ENCODE results near the gene USP31.

USP31 gene

GRCh38 chr16:23025692-23026307 lies 123.5 kb downstream of the USP31 start:
- Histone ChIP-seq H3K27ac (ENCODE audit: low read depth, low read length, poor library complexity, severe bottlenecking) (no peak overlapping the region), H3K4me3 (ENCODE audit: low read depth, low read length, poor library complexity, severe bottlenecking) (no peak overlapping the region), H3K79me2 (ENCODE audit: insufficient read depth, low read length) (no peaks in the 10 kb centered on the region), H4K20me1 (ENCODE audit: insufficient read depth, low read length) (no peaks in the 10 kb centered on the region), H3K9me2 (ENCODE audit: low read depth, low read length) (no peaks in the 10 kb centered on the region), H3K9me3 (ENCODE audit: low read length) (no peaks in the 10 kb centered on the region), H3K4me2 (ENCODE audit: low read length) (no peak overlapping the region), H2AFZ (ENCODE audit: low read length) (no peak overlapping the region), H3K9ac (ENCODE audit: low read length) (no peak overlapping the region), H3K4me1 (ENCODE audit: insufficient read depth, low read length, severe bottlenecking) (no peaks in the 10 kb centered on the region), H3K36me3 (ENCODE audit: insufficient read depth, low read length) (no peaks in the 10 kb centered on the region), H3F3A (ENCODE audit: insufficient read depth, low read length) (no peaks in the 10 kb centered on the region), H3K27me3 (ENCODE audit: insufficient read depth, low read length) (no peaks in the 10 kb centered on the region)
- TF ChIP-seq, protein P1, sequence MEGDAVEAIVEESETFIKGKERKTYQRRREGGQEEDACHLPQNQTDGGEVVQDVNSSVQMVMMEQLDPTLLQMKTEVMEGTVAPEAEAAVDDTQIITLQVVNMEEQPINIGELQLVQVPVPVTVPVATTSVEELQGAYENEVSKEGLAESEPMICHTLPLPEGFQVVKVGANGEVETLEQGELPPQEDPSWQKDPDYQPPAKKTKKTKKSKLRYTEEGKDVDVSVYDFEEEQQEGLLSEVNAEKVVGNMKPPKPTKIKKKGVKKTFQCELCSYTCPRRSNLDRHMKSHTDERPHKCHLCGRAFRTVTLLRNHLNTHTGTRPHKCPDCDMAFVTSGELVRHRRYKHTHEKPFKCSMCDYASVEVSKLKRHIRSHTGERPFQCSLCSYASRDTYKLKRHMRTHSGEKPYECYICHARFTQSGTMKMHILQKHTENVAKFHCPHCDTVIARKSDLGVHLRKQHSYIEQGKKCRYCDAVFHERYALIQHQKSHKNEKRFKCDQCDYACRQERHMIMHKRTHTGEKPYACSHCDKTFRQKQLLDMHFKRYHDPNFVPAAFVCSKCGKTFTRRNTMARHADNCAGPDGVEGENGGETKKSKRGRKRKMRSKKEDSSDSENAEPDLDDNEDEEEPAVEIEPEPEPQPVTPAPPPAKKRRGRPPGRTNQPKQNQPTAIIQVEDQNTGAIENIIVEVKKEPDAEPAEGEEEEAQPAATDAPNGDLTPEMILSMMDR (IDR thresholded peaks at IDR 0.05; ENCODE audit: low read length) = no peak
- TF ChIP-seq EZH2 (IDR thresholded peaks at IDR 0.05; ENCODE audit: borderline replicate concordance, low read length) = no peak

- no peak overlapping the region for H3K4me3 ChIP-seq (ENCODE audit: low read depth, low read length, poor library complexity, severe bottlenecking)
- no peaks in the 10 kb centered on the region for H3K36me3 ChIP-seq (ENCODE audit: insufficient read depth, low read length)
- no peaks in the 10 kb centered on the region for H3F3A ChIP-seq (ENCODE audit: insufficient read depth, low read length)
- H3K27me3 ChIP-seq (ENCODE audit: insufficient read depth, low read length) = no peaks in the 10 kb centered on the region
- H3K9me3 ChIP-seq (ENCODE audit: low read length) = no peaks in the 10 kb centered on the region
- TF ChIP-seq, protein P1 (IDR thresholded peaks at IDR 0.05; ENCODE audit: low read length) = no peak
- no peak for TF ChIP-seq EZH2 (IDR thresholded peaks at IDR 0.05; ENCODE audit: borderline replicate concordance, low read length)
- no peak overlapping the region for H3K4me2 ChIP-seq (ENCODE audit: low read length)
- no peaks in the 10 kb centered on the region for H3K4me1 ChIP-seq (ENCODE audit: insufficient read depth, low read length, severe bottlenecking)
- H2AFZ ChIP-seq (ENCODE audit: low read length) = no peak overlapping the region
- H3K9me2 ChIP-seq (ENCODE audit: low read depth, low read length) = no peaks in the 10 kb centered on the region
- no peaks in the 10 kb centered on the region for H3K79me2 ChIP-seq (ENCODE audit: insufficient read depth, low read length)
- no peak overlapping the region for H3K27ac ChIP-seq (ENCODE audit: low read depth, low read length, poor library complexity, severe bottlenecking)
- no peak overlapping the region for H3K9ac ChIP-seq (ENCODE audit: low read length)
- no peaks in the 10 kb centered on the region for H4K20me1 ChIP-seq (ENCODE audit: insufficient read depth, low read length)
Measured at GRCh38 chr16:23024044-23024443, 125.2 kb downstream of the USP31 start.

DNA sequence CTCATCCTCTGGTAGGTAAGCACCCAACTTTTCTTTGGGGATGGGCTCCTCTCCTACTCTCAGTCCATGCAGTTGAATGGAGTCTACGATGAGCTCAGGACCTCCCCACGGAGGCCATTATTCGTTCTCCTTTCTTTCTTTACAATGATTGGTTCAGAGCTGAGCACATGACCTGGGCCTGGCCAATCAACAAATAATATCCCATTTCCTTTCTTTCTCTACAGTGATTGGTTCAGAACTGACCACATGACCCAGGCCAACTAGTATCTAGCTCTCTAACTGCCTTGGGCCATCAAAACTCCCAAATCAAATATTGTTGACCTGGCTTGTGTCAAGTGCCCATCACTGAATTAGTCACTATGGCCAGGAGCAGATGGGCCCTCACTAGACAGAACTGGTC lies 129.2 kb downstream of the USP31 start:
- Histone ChIP-seq H3K9ac (ENCODE audit: low read length) (no peak overlapping the region), H3K79me2 (ENCODE audit: insufficient read depth, low read length) (no peaks in the 10 kb centered on the region), H3K4me1 (ENCODE audit: insufficient read depth, low read length, severe bottlenecking) (no peaks in the 10 kb centered on the region), H3K36me3 (ENCODE audit: insufficient read depth, low read length) (no peaks in the 10 kb centered on the region), H2AFZ (ENCODE audit: low read length) (no peak overlapping the region), H4K20me1 (ENCODE audit: insufficient read depth, low read length) (no peaks in the 10 kb centered on the region), H3K9me2 (ENCODE audit: low read depth, low read length) (no peaks in the 10 kb centered on the region), H3F3A (ENCODE audit: insufficient read depth, low read length) (no peaks in the 10 kb centered on the region), H3K27me3 (ENCODE audit: insufficient read depth, low read length) (no peaks in the 10 kb centered on the region), H3K27ac (ENCODE audit: low read depth, low read length, poor library complexity, severe bottlenecking) (no peak overlapping the region), H3K4me2 (ENCODE audit: low read length) (no peak overlapping the region), H3K9me3 (ENCODE audit: low read length) (no peaks in the 10 kb centered on the region), H3K4me3 (ENCODE audit: low read depth, low read length, poor library complexity, severe bottlenecking) (no peak overlapping the region)
- TF ChIP-seq EZH2 (IDR thresholded peaks at IDR 0.05; ENCODE audit: borderline replicate concordance, low read length) = no peak
- TF ChIP-seq, protein P1 (IDR thresholded peaks at IDR 0.05; ENCODE audit: low read length) = no peak

All from OCI-LY1 (cell line).